GM19463 (cell line): ENCODE measurements around the gene CRNN.

Experiments used
- ATAC-seq: cut with Tn5 transposase; IDR thresholded peaks from one replicate; pipeline ENCODE4 v1.9.1; 2021; ENCODE audit warnings: mild to moderate bottlenecking, moderate library complexity; ENCODE audit not compliant: unreplicated experiment

CRNN gene

GRCh38 chr1:152426731-152427130 is 12.7 kb upstream of the CRNN start:
- ATAC-seq: no peak

GRCh38 chr1:152419917-152420316 is 5.9 kb upstream of the CRNN start:
- ATAC-seq: no peak

GRCh38 chr1:152415454-152416227 is 1.6 kb upstream of the CRNN start:
- no peak for ATAC-seq

- ATAC-seq: no peak
Measured at GRCh38 chr1:152412756-152413155, 1.3 kb downstream of the CRNN start.

GRCh38 chr1:152411134-152411533 is 2.9 kb downstream of the CRNN start:
- no peak for ATAC-seq

GRCh38 chr1:152410599-152410998 is 3.5 kb downstream of the CRNN start:
- ATAC-seq: no peak

GRCh38 chr1:152410028-152410427 is 4.0 kb downstream of the CRNN start:
- ATAC-seq: no peak

- no peak for ATAC-seq
Measured at GRCh38 chr1:152408664-152409063, 5.4 kb downstream of the CRNN start.

- no peak for ATAC-seq
Measured at GRCh38 chr1:152398812-152399698, 15.0 kb downstream of the CRNN start.

- ATAC-seq: no peak
Measured at GRCh38 chr1:152397474-152397873, 16.6 kb downstream of the CRNN start.

- no peak for ATAC-seq
Measured at GRCh38 chr1:152394151-152394550, 19.9 kb downstream of the CRNN start.

- no peak for ATAC-seq
Measured at GRCh38 chr1:152392909-152393308, 21.2 kb downstream of the CRNN start.

- ATAC-seq: no peak
Measured at GRCh38 chr1:152388889-152389288, 25.2 kb downstream of the CRNN start.

- ATAC-seq: no peak
Measured at GRCh38 chr1:152386940-152387339, 27.1 kb downstream of the CRNN start.

GRCh38 chr1:152380932-152381331 is 33.1 kb downstream of the CRNN start:
- ATAC-seq: no peak

GRCh38 chr1:152374451-152374850 is 39.6 kb downstream of the CRNN start:
- ATAC-seq: no peak

GRCh38 chr1:152372672-152373071 is 41.4 kb downstream of the CRNN start:
- ATAC-seq: no peak

- ATAC-seq: no peak
Measured at GRCh38 chr1:152367436-152367835, 46.6 kb downstream of the CRNN start.

- ATAC-seq: no peak
Measured at GRCh38 chr1:152359906-152360305, 54.2 kb downstream of the CRNN start, which contains the start of gene FLG2. Gene FLG2, minus strand, starts transcription at chr1:152360006. Its CDS starts 1,122 bp downstream, at chr1:152358884.
